Stimulated activated CD8-positive, alpha-beta memory T cell treated with anti-CD3 and anti-CD28 coated beads, Interleukin-2, amount 100 ng/mL, for 48 hours (primary cell): ENCODE results near the gene OR2F1.

ENCODE experiments used
- DNase-seq, 2 donors: peaks; one replicate each; pipeline ENCODE4 v3.0.0-alpha.2; 2020; ENCODE audit warnings: low read depth in 2 of 2

The OR2F1 gene

GRCh38 chr7:143954544-143954943 is at the start of gene OR2F1:
Gene OR2F1, plus strand, starts transcription at chr7:143954844. Its CDS starts 5,127 bp downstream, at chr7:143959971.
- DNase-seq: no peak

- no peak for DNase-seq
These were observed 49.1 kb upstream of the OR2F1 start for GRCh38 chr7:143905509-143905908.

DNA sequence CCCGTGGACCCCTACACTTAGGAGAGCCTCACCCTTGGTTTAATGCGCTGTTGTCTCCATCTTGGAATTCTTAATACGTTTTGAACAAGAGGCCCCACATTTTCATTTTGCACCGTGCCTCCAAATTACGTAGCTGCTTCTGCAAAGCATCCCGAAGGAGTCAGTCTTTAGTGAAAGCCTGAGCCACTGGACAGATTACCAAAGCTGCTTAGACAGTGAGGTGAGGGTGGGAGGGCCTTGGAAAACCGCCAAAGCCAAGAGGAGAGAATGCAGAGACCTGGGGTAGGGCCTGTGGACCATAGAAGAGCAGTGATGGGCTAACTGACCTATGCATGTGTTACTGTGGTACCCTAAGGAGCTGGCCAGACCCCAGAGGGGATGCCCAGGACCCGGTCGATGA is 48.5 kb upstream of the OR2F1 start:
- DNase-seq: no peak

GRCh38 chr7:143906895-143907294 is 47.7 kb upstream of the OR2F1 start:
- DNase-seq: no peak

- no peak for DNase-seq
These were observed 46.5 kb upstream of the OR2F1 start for GRCh38 chr7:143908120-143908519.

DNA sequence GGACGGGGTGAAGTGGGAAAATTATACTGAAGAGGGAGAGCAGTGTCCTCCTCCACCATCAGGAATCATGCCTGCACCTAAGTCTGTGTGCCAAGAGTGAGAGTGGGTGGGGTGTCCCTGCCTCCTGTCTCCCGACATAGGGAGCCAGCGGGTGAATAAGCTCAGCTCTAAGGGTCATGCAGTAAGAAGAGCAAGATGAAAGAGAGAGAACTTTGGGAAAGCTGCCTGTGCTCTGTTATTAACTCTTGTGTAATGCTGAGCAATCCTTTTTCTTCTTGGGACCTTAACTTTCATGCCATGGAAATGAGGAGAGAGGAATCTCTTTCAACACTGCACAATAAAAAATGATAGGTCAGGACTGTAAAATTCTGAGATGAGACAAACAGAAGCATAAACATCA is 44.8 kb upstream of the OR2F1 start:
- DNase-seq: no peak

- no peak for DNase-seq
These were observed 44.0 kb upstream of the OR2F1 start for GRCh38 chr7:143910473-143911248.

- no peak for DNase-seq
These were observed 40.6 kb upstream of the OR2F1 start for GRCh38 chr7:143913945-143914615.

- no peak for DNase-seq
These were observed 39.5 kb upstream of the OR2F1 start for GRCh38 chr7:143914938-143915652.

GRCh38 chr7:143924851-143925250 is 29.8 kb upstream of the OR2F1 start:
- no peak for DNase-seq

DNA sequence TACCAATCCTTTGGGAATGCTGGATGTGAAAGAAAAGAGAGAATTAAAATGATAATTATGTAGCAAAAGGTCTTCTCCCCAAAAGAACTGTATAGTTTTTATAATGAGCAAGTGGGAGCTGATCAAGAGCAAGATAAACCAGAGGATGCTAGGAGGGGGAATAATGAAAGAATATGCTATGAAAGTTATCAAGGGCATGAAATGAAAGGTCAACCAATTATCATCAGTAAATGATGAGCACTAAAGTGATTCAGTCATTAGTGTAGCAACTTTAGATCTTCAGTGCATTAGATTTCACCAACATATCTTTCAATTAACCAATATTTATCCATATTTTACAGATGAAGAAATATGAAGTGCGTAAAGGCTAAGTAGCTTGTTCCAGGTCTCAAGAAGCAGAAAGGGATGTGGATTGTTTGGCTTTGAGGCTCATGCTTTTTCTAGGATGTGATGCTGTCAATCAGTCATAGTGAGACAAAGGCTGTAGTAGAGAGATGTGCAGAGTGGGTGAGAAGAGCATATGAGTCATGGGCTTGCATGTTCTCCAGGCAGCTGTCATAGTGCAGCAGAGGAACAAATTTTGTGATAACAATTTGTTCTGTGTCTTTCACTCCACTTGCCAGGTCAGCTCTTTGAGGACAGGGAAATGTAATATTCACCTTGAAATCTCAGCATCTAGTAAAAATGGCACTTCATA is 25.3 kb upstream of the OR2F1 start:
- DNase-seq: no peak

- DNase-seq: no peak
These were observed 22.9 kb upstream of the OR2F1 start for GRCh38 chr7:143931739-143932138.

DNA sequence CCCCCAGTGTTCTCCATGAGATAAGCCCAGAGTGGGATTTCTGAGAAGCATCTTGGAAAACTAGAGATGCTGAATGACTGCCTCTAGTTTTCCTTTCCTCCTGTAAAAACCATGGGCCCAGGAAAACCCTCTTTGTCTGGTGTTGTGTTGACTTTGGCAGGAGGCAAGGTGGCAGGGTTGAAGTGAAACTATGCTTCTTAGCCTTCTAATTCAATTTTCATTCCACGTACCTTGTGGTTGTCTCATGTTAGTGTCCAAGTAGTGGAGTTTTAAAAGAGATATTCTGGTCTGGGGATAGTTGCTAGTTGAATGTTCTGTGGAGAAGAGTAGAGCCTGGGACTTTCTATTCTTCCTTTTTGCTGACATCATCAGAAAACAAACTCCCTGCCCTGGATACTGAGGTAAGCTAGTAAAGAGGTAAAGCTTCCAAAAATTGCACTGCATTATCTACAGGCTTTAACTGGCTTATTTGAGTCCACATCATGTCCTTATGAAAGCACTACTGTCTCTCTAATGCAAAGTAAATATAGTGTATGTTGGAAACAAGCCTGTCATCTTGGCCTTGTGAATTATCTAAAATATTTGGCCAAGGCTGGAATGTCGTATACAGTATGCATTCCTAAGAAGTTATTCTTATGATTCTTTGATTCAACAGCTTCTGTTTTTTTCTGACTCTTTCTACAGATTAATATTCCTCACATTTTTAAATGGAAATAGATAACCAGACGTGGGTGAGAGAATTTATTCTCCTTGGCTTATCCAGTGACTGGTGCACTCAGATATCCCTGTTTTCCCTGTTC is 19.9 kb upstream of the OR2F1 start, which contains the start of gene OR2F2:
TSS of gene OR2F2 (plus strand) at position 708 of the 800 bp plus-strand sequence. CDS start at position 708, 0 bp downstream.
- no peak for DNase-seq

GRCh38 chr7:143936087-143937009 is 18.3 kb upstream of the OR2F1 start:
- DNase-seq: no peak

DNA sequence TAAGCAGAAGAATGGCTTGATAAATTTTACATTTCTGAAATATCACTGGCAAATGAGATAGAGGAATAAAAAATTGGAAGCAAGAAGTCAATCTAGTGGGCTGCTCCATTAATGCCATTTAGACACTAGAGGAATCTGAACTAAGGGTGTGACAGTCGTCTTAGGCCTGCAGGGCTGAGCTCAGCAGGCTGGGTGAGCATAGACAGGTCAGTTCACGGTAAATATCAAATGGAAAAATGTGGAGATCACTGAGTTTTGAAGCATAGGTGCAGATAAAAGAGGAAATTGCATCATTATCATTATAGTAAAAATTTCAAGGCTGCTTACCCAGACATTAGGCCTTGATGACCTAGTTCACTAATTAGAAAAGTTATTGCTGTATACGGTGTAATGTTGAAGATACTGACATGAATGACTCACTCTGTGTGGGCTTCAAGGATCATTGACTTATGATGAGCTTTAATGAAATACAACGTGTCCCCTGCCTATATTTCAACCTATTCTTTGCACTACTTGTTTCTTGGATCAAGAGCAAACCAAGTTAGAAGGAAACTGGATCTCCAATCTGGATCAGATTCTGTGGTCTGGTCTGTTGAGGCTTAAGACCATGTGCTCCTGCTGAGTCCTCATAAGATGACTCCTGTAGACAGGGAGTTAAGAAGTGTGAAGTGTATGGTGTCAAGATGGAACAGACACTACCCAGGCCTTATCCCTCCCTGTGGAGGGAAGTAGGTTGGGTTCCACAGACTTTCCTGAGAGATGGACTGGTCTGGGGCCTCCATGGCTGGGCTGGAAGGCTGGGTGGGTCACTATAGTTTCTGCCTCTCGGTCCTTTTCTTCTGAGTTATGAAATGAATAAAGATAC is 16.0 kb upstream of the OR2F1 start:
- DNase-seq: no peak

DNA sequence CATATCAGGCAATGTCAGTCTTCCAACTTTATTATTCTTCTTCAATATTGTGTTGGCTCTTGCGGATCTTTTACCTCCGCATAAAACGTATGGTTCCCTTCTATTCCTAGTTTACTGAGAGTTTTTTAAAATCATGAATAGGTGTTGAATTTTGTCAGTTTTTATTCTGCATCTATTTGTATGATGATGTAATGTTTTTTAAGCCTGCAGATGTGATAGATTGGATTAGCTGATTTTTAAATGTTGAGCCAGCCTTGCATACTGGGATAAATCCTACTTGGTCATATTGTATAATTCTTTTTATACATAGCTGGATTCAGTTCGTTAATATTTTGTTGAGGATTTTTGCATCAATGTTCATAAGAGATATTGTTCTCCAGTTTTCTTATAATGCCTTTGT is 9.2 kb upstream of the OR2F1 start:
- no peak for DNase-seq

GRCh38 chr7:143947111-143947510 is 7.5 kb upstream of the OR2F1 start:
- DNase-seq: no peak

- no peak for DNase-seq
These were observed 5.9 kb upstream of the OR2F1 start for GRCh38 chr7:143948733-143949132.

GRCh38 chr7:143953421-143953820 is 1.2 kb upstream of the OR2F1 start:
- no peak for DNase-seq
